AG04449 (cell line): ENCODE results near the gene ADRM1.
A peak's percentile ranks its signal among the peaks of the same experiment; 100 is the strongest.

Experiments used
- CTCF ChIA-PET: fragments of 350-600 bp; formaldehyde crosslinking; extraction: SDS; loops from one replicate; lab custom pipeline; 2021; ENCODE audit warnings: antibody characterized with exemption; lab: Yijun Ruan, JAX
- POLR2A ChIA-PET: fragments of 400-600, 350-600 bp; formaldehyde crosslinking; extraction: SDS; loops from one replicate; lab custom pipeline; 2020; ENCODE audit warnings: antibody characterized with exemption, inconsistent platforms; lab: Yijun Ruan, JAX
- DNase-seq: peaks from one replicate; pipeline ENCODE4 v3.0.0-alpha.2; 2010; ENCODE audit warnings: low read depth, low spot score
- H3K4me3 ChIP-seq: 2 replicates; pipeline ENCODE4 v1.5.1; 2011; ENCODE audit warnings: low read depth, mild to moderate bottlenecking, control low read depth, low read length
- CTCF ChIP-seq: IDR thresholded peaks from one replicate; pipeline ENCODE4 v1.5.1; 2011; ENCODE audit warnings: mild to moderate bottlenecking, moderate library complexity, low read length, control low read depth, inconsistent platforms; ENCODE audit not compliant: insufficient read depth; ENCODE audit errors: missing control alignments

The ADRM1 gene

GRCh38 chr20:62301111-62301668, 1.6 kb upstream of the ADRM1 start:
- ChIA-PET CTCF (interaction anchor here (0.8 to 5.9 kb wide), 10 partner anchors 10 to 491 kb away, joined by 3 to 115 read pairs (median 6); partner anchors contain the start of gene LAMA5), POLR2A (no interaction called here)
- no peak for TF ChIP-seq CTCF
- no peak for DNase-seq
- H3K4me3 ChIP-seq = no peak overlapping the region

DNA sequence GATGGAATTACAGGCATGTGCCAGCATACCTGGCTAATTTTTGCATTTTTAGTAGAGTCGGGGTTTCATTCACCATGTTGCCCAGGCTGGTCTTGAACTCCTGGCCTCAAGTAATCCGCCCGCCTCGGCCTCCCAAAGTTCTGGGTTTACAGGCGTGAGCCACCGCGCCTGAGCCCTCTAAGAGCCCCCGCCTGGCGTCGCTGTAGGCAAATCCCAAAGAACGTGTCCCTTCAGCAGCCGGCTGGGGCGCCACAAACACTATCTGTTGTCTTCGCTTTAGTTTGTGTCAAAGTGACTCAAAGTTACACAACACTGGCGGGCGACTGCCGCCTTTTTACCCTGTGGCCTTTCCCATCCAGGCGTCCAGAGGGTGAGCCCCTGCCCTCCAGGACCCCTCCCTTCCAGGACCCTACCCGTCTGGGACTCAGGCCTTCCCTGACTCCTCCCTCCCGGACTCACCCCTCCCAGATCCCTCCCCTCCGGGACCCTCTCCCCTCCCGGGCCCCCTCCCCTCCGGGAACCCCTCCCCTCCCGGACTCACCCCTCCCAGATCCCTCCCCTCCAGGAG, 940 bp upstream of the ADRM1 start:
- POLR2A ChIA-PET = no interaction called here
- H3K4me3 ChIP-seq = peak overlapping the region; percentile 77
- DNase-seq = peak; percentile 63
- TF ChIP-seq CTCF = peak; percentile 91
- CTCF ChIA-PET = interaction anchor here (0.6 to 5.9 kb wide), 16 partner anchors 8 to 490 kb away, joined by 3 to 115 read pairs (median 6); partner anchors contain the start of genes LAMA5 and RPS21

- peak overlapping the region; percentile 81 for H3K4me3 ChIP-seq
- POLR2A ChIA-PET = no interaction called here
- DNase-seq = no peak
- CTCF ChIA-PET = interaction anchor here (0.6 to 5.9 kb wide), 11 partner anchors 8 to 83 kb away, joined by 3 to 115 read pairs (median 7); no protein-coding TSS in a partner anchor
- no peak for TF ChIP-seq CTCF
Measured at GRCh38 chr20:62303062-62303339, 204 bp downstream of the ADRM1 start.

DNA sequence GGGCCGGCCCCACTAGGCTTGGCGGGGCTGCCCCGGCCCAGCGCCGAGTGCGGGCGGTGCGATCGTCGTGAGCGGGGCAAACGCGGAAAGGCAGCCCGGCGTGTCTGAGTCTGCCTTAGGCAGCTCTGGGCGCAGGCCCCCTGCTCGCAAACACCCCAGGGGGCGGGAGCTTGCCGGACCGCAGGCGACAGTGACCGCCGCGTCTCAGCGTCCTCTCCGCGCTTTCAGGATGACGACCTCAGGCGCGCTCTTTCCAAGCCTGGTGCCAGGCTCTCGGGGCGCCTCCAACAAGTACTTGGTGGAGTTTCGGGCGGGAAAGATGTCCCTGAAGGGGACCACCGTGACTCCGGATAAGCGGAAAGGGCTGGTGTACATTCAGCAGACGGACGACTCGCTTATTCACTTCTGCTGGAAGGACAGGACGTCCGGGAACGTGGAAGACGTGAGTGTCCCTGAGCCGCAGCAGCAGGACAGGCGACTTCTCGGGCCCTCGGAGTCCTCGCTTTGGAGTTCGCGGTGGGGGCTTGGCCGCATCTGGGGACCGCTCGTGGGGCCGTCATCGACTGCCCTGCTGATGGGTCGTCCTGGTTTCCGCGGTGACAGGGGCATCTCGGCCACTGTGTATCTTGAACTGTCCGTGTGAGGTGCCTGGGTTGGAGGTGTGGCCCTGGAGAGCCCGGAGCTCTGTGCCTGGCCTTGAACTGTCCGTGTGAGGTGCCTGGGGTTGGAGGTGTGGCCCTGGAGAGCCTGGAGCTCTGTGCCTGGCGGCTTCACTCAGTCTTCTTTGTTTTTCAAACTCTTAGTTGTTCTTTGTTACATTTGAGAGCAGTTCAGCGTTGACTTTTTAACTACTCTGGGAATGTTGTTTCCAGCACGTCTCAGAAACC, 786 bp downstream of the ADRM1 start:
- POLR2A ChIA-PET = interaction anchor here (0.7 kb wide), 1 partner anchor 9 kb away, joined by 3 read pairs; no protein-coding TSS in a partner anchor
- H3K4me3 ChIP-seq = peak overlapping the region; percentile 81
- CTCF ChIA-PET = interaction anchor here (1.2 to 5.9 kb wide), 5 partner anchors 11 to 82 kb away, joined by 3 to 115 read pairs (median 5); no protein-coding TSS in a partner anchor
- no peak for TF ChIP-seq CTCF
- DNase-seq = no peak

DNA sequence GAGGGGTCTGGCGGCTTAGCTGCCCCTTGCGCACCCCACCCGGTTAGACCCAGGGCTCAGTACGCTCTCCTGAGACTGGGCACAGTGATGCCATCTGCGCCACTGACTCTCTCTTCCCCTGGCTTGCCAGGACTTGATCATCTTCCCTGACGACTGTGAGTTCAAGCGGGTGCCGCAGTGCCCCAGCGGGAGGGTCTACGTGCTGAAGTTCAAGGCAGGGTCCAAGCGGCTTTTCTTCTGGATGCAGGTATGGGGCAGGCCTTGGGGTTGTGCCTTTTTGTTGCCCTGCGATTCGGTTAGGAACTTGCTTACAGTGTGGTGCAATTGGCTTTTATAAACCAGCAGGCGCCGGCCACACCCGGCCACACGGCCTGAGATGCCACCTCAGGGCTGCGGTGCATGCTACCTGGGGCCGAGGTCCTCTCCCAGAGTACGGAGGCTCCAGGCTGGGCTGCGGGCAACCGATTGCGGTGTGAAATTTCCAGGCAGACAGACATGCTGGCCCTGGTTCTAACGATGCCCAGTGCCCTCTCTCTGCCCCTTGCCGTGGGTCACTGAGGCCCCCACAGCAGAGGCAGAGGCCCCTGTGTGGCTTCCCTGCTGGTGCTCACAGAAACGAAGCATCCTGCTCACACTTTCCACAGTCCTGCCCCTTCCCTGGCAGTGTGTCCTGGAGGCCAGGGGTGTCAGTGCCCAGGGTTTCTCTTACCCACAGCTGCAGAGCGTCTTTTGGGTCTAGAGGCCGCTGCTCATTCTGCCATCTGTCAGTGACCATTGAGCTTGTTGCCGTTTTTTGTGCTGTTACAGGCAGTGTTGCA, 1.7 kb downstream of the ADRM1 start:
- no peak for DNase-seq
- ChIA-PET POLR2A (interaction anchor here (0.7 kb wide), 1 partner anchor 8 kb away, joined by 3 read pairs; no protein-coding TSS in a partner anchor), CTCF (interaction anchor here (0.8 to 5.9 kb wide), 5 partner anchors 71 to 82 kb away, joined by 3 to 115 read pairs (median 6); partner anchors contain the start of gene RPS21)
- no peak for TF ChIP-seq CTCF
- H3K4me3 ChIP-seq = peak overlapping the region; percentile 81
